ENCODE results near the gene CREBBP.
A peak's percentile ranks its signal among the peaks of the same experiment; 100 is the strongest.
"Not testable (repeated sequence)": the region's sequence is repeated elsewhere in the genome, so short reads cannot be mapped to it uniquely, and the experiment has no call there.

The CREBBP gene

DNA sequence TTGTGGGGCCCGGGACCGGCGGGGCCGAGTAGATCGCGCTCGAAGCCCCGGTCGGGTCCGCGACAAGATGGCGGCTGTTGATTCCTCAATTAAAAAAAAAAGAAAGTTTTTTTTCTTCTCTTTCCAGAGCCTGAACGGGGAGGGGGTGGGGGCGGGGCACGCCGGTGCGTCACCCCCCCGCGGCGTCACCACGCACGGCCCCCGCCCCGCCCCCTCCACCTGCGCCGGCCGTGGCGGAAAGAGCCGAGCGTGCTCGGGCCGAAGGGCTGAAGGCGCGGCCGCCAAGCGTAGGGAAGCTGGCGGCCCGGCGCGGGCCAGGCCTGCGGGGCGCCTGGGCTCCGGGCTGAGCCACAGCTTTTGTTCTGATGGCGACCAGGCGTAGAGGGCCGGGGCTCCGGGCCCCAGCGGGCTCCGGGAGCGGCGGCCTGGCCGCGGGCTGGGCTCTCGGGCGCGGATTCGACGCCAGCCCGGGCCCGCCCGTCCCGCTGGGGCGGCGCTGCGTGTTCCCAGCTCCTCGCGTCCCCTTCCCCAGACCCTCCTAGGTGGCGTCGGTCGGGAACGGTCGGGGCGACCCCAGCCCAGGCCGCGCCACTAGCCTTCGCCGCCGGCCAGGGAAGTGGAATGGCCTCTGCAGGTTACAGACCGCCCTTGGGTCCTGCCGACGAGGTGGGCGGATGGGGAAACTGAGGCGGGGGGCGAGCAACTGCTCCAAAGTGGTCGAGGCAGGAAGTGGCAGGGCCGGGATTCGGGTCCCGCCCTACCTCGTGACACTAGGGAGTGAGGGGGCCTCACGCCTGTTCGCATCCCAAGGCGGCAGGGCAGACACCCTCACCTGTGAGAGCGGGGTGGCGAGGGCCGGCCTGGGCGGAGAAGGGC, at the start of gene CREBBP:
Gene CREBBP (minus strand): TSS at position 91 of the 876 bp plus-strand sequence. CDS start 797 bp downstream, outside the sequence.
- Histone ChIP-seq H3K27ac (peak within 1 kb of the TSS; percentile 97 to 100 (median 99)), H4K20me1 (peaks cover 39 to 40% (median 40%) of the 10 kb centered on the region in 11 experiments), H3K9me3 (replicated peaks in 1 of 11) (no peaks in the 10 kb centered on the region), H3K4me3 (peak within 1 kb of the TSS; percentile 75 to 94 (median 83)), H3K4me2 (peak within 1 kb of the TSS; percentile 96 to 100 (median 98)), H3K4me1 (peaks cover 32 to 51% (median 35%) of the 10 kb centered on the region in 10 experiments), H3K27me3 (no peaks in the 10 kb centered on the region), H3K36me3 (peaks cover 2 to 19% (median 11%) of the 10 kb centered on the region in 11 experiments; a peak in 13 of 22 replicates), H3K9ac (peak within 1 kb of the TSS; percentile 98 to 100 (median 99))
- no peak for TF ChIP-seq Cebpa-rat (IDR thresholded peaks at IDR 0.05)

DNA sequence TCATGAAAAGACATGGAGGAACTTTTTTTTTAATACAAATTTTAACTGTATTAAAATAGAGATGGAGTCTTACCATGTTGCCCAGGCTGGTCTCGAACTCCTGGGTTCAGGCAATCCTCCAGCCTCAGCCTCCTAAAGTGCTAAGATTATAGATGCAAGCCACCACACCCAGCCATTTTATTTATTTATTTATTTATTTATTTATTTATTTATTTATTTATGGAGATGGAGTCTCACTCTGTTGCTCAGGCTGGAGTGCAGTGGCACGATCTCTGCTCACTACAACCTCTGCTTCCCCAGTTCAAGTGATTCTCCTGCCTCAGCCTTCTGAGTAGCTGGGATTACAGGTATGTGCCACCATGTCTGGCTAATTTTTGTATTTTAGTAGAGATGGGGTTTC, 46.6 kb upstream of the CREBBP start:
- H3K4me1 ChIP-seq, H3K9ac ChIP-seq, H3K4me3 ChIP-seq, H3K27me3 ChIP-seq, H4K20me1 ChIP-seq, H3K36me3 ChIP-seq, H3K27ac ChIP-seq, H3K4me2 ChIP-seq: not testable (repeated sequence)
- H3K9me3 ChIP-seq (replicated peaks in 1 of 11) = peaks cover 3 to 23% (median 12%) of the 10 kb centered on the region in 11 experiments; a peak in 12 of 22 replicates

DNA sequence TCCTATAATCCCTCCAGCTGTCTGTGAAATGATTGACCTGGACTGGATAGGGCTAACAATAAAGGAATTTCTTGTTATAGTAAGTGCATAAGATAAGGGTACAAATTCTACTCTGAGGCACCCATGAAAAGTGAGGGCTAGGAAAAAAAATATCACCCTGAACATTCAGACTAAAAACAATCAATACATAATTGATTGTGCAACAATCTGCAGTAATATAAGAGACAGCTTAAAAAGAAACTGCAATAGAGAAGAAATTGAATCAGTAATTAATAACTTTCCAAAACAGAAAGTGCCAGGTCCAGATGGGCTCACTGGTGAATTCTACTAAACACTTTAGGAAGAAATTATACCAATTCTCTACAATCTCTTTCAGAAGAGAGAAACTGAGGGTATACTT, 44.2 kb upstream of the CREBBP start:
- Histone ChIP-seq H4K20me1 (no peaks in the 10 kb centered on the region), H3K4me1 (peaks cover 0 to 7% (median 0%) of the 10 kb centered on the region in 10 experiments; a peak in 1 of 20 replicates), H3K9ac (no peak overlapping the region), H3K27me3 (no peaks in the 10 kb centered on the region), H3K4me2 (no peak overlapping the region), H3K36me3 (0 out of 22 replicates have a peak, but pooled peaks cover 0 to 3% (median 0%) of the 10 kb centered on the region in 11 experiments), H3K4me3 (no peak overlapping the region), H3K27ac (no peak overlapping the region), H3K9me3 (replicated peaks in 1 of 11) (peaks cover 17 to 34% (median 26%) of the 10 kb centered on the region in 11 experiments)
- TF ChIP-seq Cebpa-rat (IDR thresholded peaks at IDR 0.05) = peak in 1 of 11 experiments; percentile 40; a peak in 1 of 22 replicates

DNA sequence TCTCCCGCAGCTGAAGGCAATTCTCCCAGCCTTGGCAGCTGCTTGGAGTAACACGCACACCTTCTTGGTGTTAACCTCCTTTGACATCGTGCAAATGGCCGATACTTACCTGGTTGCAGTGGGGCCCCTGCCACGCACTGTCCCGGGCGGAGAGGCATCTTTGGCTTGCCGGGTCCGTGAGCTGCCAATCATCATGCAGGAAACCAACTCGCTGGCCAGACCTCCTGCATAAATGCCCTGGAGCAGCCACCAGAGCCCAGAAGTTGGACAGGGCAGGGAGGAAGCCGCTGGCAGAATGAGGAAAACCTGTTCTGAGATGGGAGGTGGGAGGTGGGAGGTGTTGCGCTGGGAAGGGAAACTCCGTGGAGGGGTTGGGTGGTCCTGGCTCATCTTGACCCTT, 41.7 kb upstream of the CREBBP start:
- H3K27ac ChIP-seq = no peak overlapping the region
- peaks cover 0 to 4% (median 0%) of the 10 kb centered on the region in 11 experiments; a peak in 1 of 22 replicates for H3K36me3 ChIP-seq
- H3K4me2 ChIP-seq = no peak overlapping the region
- H3K4me1 ChIP-seq = no peaks in the 10 kb centered on the region
- peaks cover 29 to 46% (median 35%) of the 10 kb centered on the region in 11 experiments for H3K9me3 ChIP-seq (replicated peaks in 1 of 11)
- TF ChIP-seq Cebpa-rat (IDR thresholded peaks at IDR 0.05) = no peak
- H3K27me3 ChIP-seq = no peaks in the 10 kb centered on the region
- no peaks in the 10 kb centered on the region for H4K20me1 ChIP-seq
- H3K4me3 ChIP-seq = no peak overlapping the region
- no peak overlapping the region for H3K9ac ChIP-seq

DNA sequence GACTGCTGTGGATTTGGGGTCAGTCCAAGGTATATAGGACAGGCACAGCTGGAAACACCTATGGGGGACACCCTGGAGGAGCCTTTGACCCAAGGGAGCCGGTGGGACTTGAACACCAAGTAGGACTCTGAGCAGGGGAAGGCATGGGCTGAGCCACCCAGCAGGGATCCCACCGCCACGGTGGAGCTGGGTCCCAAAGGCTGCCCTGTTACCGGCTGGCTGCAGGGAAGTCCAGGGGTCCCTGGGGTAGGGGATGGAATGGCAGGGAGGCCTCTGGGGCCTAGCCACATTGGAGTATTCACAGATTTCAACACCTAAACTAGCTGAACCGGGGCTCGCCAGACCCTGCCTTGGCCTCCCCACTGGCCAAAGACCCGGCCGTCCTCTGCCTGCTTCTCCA, 39.7 kb upstream of the CREBBP start:
- Histone ChIP-seq H3K9me3 (replicated peaks in 1 of 11) (peaks cover 36 to 54% (median 45%) of the 10 kb centered on the region in 11 experiments), H4K20me1 (no peaks in the 10 kb centered on the region), H3K36me3 (peaks cover 0 to 4% (median 0%) of the 10 kb centered on the region in 11 experiments; a peak in 1 of 22 replicates), H3K4me3 (no peak overlapping the region), H3K9ac (no peak overlapping the region), H3K27ac (no peak overlapping the region), H3K4me2 (no peak overlapping the region), H3K4me1 (no peaks in the 10 kb centered on the region), H3K27me3 (no peaks in the 10 kb centered on the region)
- no peak for TF ChIP-seq Cebpa-rat (IDR thresholded peaks at IDR 0.05)

DNA sequence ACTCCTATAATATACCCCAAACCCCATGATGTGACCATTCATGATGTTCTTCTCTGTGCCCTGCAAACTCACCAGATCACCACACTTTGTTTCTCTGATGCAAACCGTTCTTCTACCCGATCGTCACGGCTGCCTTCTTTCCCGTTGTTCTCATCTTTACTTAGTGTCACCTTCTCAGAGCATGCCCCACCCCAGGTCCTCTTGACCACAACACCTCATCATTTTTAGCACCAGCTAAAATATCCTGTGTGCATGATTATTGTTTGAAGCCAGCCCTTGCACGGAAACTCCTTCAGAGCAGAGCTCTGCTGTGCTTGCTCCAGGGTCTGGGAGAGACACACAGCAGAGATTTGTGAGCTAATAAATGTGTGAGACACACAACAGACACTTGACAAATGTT, 38.9 kb upstream of the CREBBP start:
- Histone ChIP-seq H3K4me3 (no peak overlapping the region), H3K36me3 (peaks cover 0 to 4% (median 0%) of the 10 kb centered on the region in 11 experiments; a peak in 1 of 22 replicates), H3K27me3 (no peaks in the 10 kb centered on the region), H3K4me1 (no peaks in the 10 kb centered on the region), H3K4me2 (no peak overlapping the region), H3K27ac (no peak overlapping the region), H3K9me3 (replicated peaks in 1 of 11) (peaks cover 36 to 54% (median 45%) of the 10 kb centered on the region in 11 experiments), H3K9ac (no peak overlapping the region), H4K20me1 (no peaks in the 10 kb centered on the region)
- TF ChIP-seq Cebpa-rat (IDR thresholded peaks at IDR 0.05) = no peak

DNA sequence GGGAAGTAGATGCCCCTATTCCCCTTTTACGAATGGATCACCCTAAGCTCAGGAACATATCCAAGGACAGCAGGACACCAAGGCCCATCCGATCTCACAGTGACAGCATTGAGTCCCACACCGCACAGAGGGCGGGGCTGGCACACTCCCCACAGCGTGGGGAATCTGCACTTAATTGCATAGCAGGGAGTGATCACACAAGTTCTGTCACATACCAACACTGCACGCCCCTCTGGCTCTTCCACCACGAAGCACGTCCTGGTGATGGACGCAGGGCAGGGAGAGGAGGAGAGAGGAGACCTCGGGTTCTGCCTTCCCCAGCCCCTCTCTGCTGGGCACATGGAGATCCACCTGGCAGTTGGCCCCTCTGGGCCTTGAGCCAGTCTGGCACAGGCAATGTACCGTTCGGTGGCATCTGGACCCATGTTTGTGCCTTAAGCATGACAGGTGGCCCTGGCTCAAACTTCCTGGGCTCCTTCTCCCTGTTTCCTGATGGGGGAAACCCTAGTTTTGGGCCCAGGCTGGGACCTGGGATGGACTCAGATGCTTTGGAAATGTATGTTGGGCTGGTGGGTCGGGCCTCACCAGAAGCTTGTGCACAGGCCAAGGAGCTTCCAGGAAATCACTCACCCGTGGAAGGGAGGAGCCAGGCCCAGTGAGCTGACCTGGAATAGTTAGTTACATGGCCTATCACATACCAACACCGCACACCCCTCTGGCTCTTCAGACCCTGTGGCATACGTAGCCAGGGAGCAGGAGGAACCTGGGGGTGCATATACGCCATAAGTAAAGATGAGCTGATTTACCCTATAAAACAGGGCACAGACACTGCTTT, 35.1 kb upstream of the CREBBP start:
- H3K4me2 ChIP-seq = no peak overlapping the region

DNA sequence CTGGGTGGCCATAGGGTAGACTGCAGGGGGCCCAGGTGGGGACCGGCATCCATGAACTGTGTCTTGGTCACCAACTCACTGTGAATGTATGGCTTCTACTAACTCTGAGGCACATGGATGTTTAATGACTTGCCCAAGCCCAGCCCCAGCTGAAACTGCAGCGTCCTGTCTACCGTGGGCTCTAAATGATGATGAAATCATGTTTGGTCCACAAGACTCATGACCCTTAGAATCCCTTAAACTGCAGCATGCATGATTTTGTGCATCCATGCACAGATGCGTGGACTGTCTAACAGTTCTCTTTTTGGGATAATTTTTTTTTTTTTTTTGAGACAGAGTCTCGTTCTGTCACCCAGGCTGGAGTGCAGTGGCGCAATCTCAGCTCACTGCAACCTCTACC, 32.4 kb upstream of the CREBBP start:
- Histone ChIP-seq H3K4me2 (no peak overlapping the region), H4K20me1 (no peaks in the 10 kb centered on the region), H3K4me3 (no peak overlapping the region), H3K27ac (no peak overlapping the region), H3K9ac (no peak overlapping the region), H3K9me3 (replicated peaks in 1 of 11) (peaks cover 8 to 19% (median 13%) of the 10 kb centered on the region in 11 experiments; a peak in 20 of 22 replicates), H3K36me3 (no peaks in the 10 kb centered on the region), H3K4me1 (peaks cover 0 to 7% (median 0%) of the 10 kb centered on the region in 10 experiments; a peak in 4 of 20 replicates), H3K27me3 (no peaks in the 10 kb centered on the region)
- TF ChIP-seq Cebpa-rat (IDR thresholded peaks at IDR 0.05) = no peak

More for the DNA sequence above, 35.1 kb upstream of the CREBBP start:
- H3K9ac ChIP-seq = no peak overlapping the region
- no peaks in the 10 kb centered on the region for H3K27me3 ChIP-seq
- H3K36me3 ChIP-seq = peaks cover 0 to 4% (median 0%) of the 10 kb centered on the region in 11 experiments; a peak in 1 of 22 replicates
- no peak overlapping the region for H3K27ac ChIP-seq
- no peak overlapping the region for H3K4me3 ChIP-seq
- no peak for TF ChIP-seq Cebpa-rat (IDR thresholded peaks at IDR 0.05)
- H4K20me1 ChIP-seq = no peaks in the 10 kb centered on the region
- no peaks in the 10 kb centered on the region; a peak in 1 of 20 replicates for H3K4me1 ChIP-seq
- peaks cover 28 to 41% (median 36%) of the 10 kb centered on the region in 11 experiments for H3K9me3 ChIP-seq (replicated peaks in 1 of 11)

DNA sequence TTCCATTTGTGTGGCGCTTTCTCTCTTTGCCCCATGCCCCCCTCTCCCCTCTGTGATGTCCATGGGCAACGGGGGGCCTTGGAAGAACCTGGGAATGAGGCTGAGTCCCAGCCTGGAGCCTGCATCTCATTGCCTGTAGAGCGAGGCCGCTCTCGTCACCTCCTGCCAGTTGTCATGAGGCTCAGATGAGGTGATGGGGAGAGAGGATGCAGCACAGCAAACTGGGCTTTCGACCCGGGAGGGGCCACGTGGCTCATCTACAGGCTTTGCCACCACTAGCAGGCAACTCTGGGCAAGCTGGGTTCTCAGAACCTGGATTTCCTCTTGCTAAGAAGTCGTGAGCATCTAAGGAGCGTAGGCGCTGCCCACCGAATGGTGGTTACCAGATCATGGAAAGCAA, 31.9 kb upstream of the CREBBP start:
- H3K9me3 ChIP-seq (replicated peaks in 1 of 11) = peaks cover 6 to 14% (median 9%) of the 10 kb centered on the region in 11 experiments; a peak in 20 of 22 replicates
- H3K27me3 ChIP-seq = no peaks in the 10 kb centered on the region
- peaks cover 0 to 7% (median 0%) of the 10 kb centered on the region in 10 experiments; a peak in 4 of 20 replicates for H3K4me1 ChIP-seq
- H3K4me2 ChIP-seq = no peak overlapping the region
- no peak overlapping the region for H3K27ac ChIP-seq
- no peak overlapping the region for H3K9ac ChIP-seq
- no peaks in the 10 kb centered on the region for H3K36me3 ChIP-seq
- no peak for TF ChIP-seq Cebpa-rat (IDR thresholded peaks at IDR 0.05)
- H4K20me1 ChIP-seq = no peaks in the 10 kb centered on the region
- H3K4me3 ChIP-seq = no peak overlapping the region

DNA sequence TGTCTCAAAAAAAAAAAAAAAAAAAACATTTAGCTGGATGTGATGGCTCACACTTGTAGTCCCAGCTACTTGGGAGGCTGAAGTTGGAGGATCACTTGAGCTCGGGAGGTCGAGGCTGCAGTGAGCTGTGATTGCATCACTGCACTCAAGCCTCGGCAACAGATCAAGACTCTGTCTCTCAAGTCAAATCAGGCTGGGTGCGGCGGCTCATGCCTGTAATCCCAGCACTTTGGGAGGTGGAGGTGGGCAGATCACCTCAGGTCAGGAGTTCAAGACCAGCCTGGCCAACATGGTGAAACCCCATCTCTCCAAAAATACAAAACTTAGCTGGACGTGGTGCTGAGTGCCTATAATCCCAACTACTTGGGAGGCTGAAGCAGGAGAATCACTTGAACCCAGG, 31.2 kb upstream of the CREBBP start:
- H3K9me3 ChIP-seq (replicated peaks in 1 of 11); H4K20me1 ChIP-seq; H3K4me2 ChIP-seq; H3K4me1 ChIP-seq; H3K36me3 ChIP-seq; H3K27ac ChIP-seq; H3K27me3 ChIP-seq; H3K4me3 ChIP-seq; H3K9ac ChIP-seq: not testable (repeated sequence)
